Activated effector memory CD4-positive, alpha-beta T cell treated with Interleukin-2 at 50 U/mL for 16 hours (primary cell): Measurements from ENCODE around the gene ASB4.
"Not testable (repeated sequence)": the region's sequence is repeated elsewhere in the genome, so short reads cannot be mapped to it uniquely, and the experiment has no call there.

Experiments used
- DNase-seq: peaks from one replicate; pipeline ENCODE4 v3.0.0-alpha.2; 2020

Gene ASB4

GRCh38 chr7:95485391-95486123 lies at the start of gene ASB4:
Gene ASB4 (plus strand): TSS chr7:95485943. CDS start chr7:95485972, 29 bp downstream.
- DNase-seq, result no peak

GRCh38 chr7:95436407-95436806 lies 49.3 kb upstream of the ASB4 start:
- DNase-seq, result no peak

- no peak for DNase-seq
Observed at GRCh38 chr7:95440394-95441038, 45.2 kb upstream of the ASB4 start.

- no peak for DNase-seq
Observed at GRCh38 chr7:95441042-95441823, 44.5 kb upstream of the ASB4 start.

- no peak for DNase-seq
Observed at GRCh38 chr7:95444796-95445195, 40.9 kb upstream of the ASB4 start.

- DNase-seq, result no peak
Observed at GRCh38 chr7:95446618-95447017, 39.1 kb upstream of the ASB4 start.

- DNase-seq, result no peak
Observed at GRCh38 chr7:95454438-95455045, 31.2 kb upstream of the ASB4 start.

GRCh38 chr7:95457947-95458346 lies 27.8 kb upstream of the ASB4 start:
- no peak for DNase-seq

- not testable (repeated sequence) for DNase-seq
Observed at GRCh38 chr7:95460653-95461052, 25.1 kb upstream of the ASB4 start.

- no peak for DNase-seq
Observed at GRCh38 chr7:95467912-95468607, 17.7 kb upstream of the ASB4 start.

GRCh38 chr7:95469187-95469586 lies 16.6 kb upstream of the ASB4 start:
- DNase-seq, result no peak

GRCh38 chr7:95469848-95470247 lies 15.9 kb upstream of the ASB4 start:
- DNase-seq, result no peak

GRCh38 chr7:95470452-95470851 lies 15.3 kb upstream of the ASB4 start:
- no peak for DNase-seq

- DNase-seq, result no peak
Observed at GRCh38 chr7:95471071-95471470, 14.7 kb upstream of the ASB4 start.

GRCh38 chr7:95472581-95473161 lies 13.1 kb upstream of the ASB4 start:
- DNase-seq, result no peak

GRCh38 chr7:95473276-95473985 lies 12.3 kb upstream of the ASB4 start:
- DNase-seq, result no peak

- DNase-seq, result no peak
Observed at GRCh38 chr7:95476072-95476847, 9.5 kb upstream of the ASB4 start.

- peak; percentile 3 for DNase-seq
Observed at GRCh38 chr7:95476904-95477594, 8.7 kb upstream of the ASB4 start.

GRCh38 chr7:95478272-95479037 lies 7.3 kb upstream of the ASB4 start:
- no peak for DNase-seq
